Nephron (organoid): ENCODE measurements around the gene C7.

Experiments used
- H3K27ac Mint-ChIP-seq, 3 experiments: 2 replicates each; pipeline ENCODE4 v1.8.0; 2020; ENCODE audit warnings: mixed read lengths in 3 of 3, mild to moderate bottlenecking in 2 of 3, moderate library complexity in 1 of 3
- H3K27me3 Mint-ChIP-seq: 2 replicates; pipeline ENCODE4 v1.8.0; 2021; ENCODE audit warnings: low read depth, mild to moderate bottlenecking, moderate library complexity, mixed read lengths
- H3K36me3 Mint-ChIP-seq: 2 replicates; pipeline ENCODE4 v1.8.0; 2020; ENCODE audit warnings: low read depth, mixed read lengths
- H3K4me1 Mint-ChIP-seq: 2 replicates; pipeline ENCODE4 v1.8.0; 2020; ENCODE audit warnings: mixed read lengths
- H3K4me3 Mint-ChIP-seq, 3 experiments: 2 replicates each; pipeline ENCODE4 v1.8.0; 2020; ENCODE audit warnings: mild to moderate bottlenecking in 3 of 3, mixed read lengths in 3 of 3, moderate library complexity in 2 of 3
- H3K9me3 Mint-ChIP-seq: 2 replicates; pipeline ENCODE4 v1.8.0; 2020; ENCODE audit warnings: mixed read lengths
- CTCF ChIP-seq, 3 experiments: fragments of 200-600 bp; sonication (generic); IDR thresholded peaks; one replicate each; pipeline ENCODE4 v1.5.0; 2021; ENCODE audit warnings: antibody characterized with exemption in 3 of 3; ENCODE audit not compliant: unreplicated experiment in 3 of 3

Gene C7

GRCh38 chr5:40904205-40904993 is 4.9 kb upstream of the C7 start:
- Mint-ChIP-seq H3K4me1 (peaks cover 37% of the 10 kb centered on the region), H3K27ac (peak overlapping the region; percentile 83 to 94 (median 87)), H3K4me3 (peak overlapping the region in 1 of 3 experiments; percentile 28), H3K36me3 (no peaks in the 10 kb centered on the region), H3K9me3 (no peaks in the 10 kb centered on the region), H3K27me3 (no peaks in the 10 kb centered on the region)
- peak; percentile 91 to 95 (median 94) for TF ChIP-seq CTCF (IDR thresholded peaks at IDR 0.05; ENCODE audit: unreplicated experiment in 3 of 3)

- TF ChIP-seq CTCF (IDR thresholded peaks at IDR 0.05; ENCODE audit: unreplicated experiment in 3 of 3) = no peak
- Mint-ChIP-seq H3K4me3 (peak overlapping the region in 1 of 3 experiments; percentile 28), H3K27ac (peak overlapping the region; percentile 83 to 94 (median 87)), H3K27me3 (no peaks in the 10 kb centered on the region), H3K4me1 (peaks cover 42% of the 10 kb centered on the region), H3K36me3 (no peaks in the 10 kb centered on the region), H3K9me3 (no peaks in the 10 kb centered on the region)
Observed at GRCh38 chr5:40904994-40905306, 4.3 kb upstream of the C7 start.

DNA sequence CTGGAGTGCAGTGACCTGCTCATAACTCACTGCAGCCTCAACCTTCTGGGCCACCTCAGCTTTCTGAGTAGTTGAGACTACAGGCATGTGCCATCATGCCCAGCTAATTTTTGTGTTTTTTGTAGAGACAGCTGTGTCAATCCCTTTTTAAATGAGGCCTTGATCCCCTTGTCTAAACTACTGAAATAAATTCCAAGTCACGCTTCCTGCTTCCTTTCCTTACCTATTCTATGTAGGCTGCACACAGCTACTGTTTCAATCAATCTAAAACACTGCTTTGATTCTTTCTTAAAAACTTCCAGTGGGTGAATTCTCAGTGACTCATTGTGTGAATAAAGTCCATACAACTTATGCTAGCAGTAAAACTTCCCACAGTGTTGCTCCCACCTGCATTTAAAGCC is 2.9 kb upstream of the C7 start:
- H3K4me3 Mint-ChIP-seq = no peak overlapping the region
- TF ChIP-seq CTCF (IDR thresholded peaks at IDR 0.05; ENCODE audit: unreplicated experiment in 3 of 3) = no peak
- H3K27ac Mint-ChIP-seq = peak overlapping the region; percentile 22 to 49 (median 39)
- no peaks in the 10 kb centered on the region for H3K9me3 Mint-ChIP-seq
- no peaks in the 10 kb centered on the region for H3K27me3 Mint-ChIP-seq
- H3K36me3 Mint-ChIP-seq = peaks cover 3% of the 10 kb centered on the region
- H3K4me1 Mint-ChIP-seq = peaks cover 49% of the 10 kb centered on the region

DNA sequence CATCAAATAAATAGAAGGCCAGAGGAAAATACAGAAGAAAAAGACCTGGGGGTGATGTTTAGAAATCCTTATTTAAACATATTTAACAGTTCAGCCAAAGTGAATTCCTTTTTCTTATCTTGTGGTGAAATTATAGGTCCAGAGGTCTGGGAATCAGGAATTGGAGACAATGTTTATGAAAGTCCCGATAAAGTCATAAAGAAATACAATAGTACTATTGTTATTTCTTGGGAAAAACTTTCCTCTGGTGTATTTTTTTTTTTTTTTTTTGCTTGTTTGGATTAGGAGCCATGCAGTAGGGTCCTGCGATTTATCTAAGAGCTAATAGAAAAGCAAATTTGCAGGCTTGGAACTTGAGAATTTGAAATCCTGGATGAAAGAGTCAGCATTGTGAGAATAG is 426 bp downstream of the C7 start:
- Mint-ChIP-seq H3K27ac (peak overlapping the region; percentile 92 to 94 (median 92)), H3K4me3 (peak overlapping the region; percentile 76 to 85 (median 84)), H3K9me3 (no peaks in the 10 kb centered on the region), H3K4me1 (peaks cover 39% of the 10 kb centered on the region), H3K36me3 (peaks cover 4% of the 10 kb centered on the region), H3K27me3 (no peaks in the 10 kb centered on the region)
- no peak for TF ChIP-seq CTCF (IDR thresholded peaks at IDR 0.05; ENCODE audit: unreplicated experiment in 3 of 3)

- no peak for TF ChIP-seq CTCF (IDR thresholded peaks at IDR 0.05; ENCODE audit: unreplicated experiment in 3 of 3)
- Mint-ChIP-seq H3K27me3 (no peaks in the 10 kb centered on the region), H3K27ac (peak overlapping the region; percentile 29 to 77 (median 67))
Observed at GRCh38 chr5:40911266-40911665, 2.0 kb downstream of the C7 start.

GRCh38 chr5:40914835-40915234 is 5.5 kb downstream of the C7 start:
- H3K4me1 Mint-ChIP-seq = peaks cover 10% of the 10 kb centered on the region

More at GRCh38 chr5:40911266-40911665, 2.0 kb downstream of the C7 start:
- H3K36me3 Mint-ChIP-seq = peaks cover 4% of the 10 kb centered on the region
- peaks cover 28% of the 10 kb centered on the region for H3K4me1 Mint-ChIP-seq
- peak overlapping the region; percentile 66 to 89 (median 82) for H3K4me3 Mint-ChIP-seq
- H3K9me3 Mint-ChIP-seq = no peaks in the 10 kb centered on the region

More at GRCh38 chr5:40914835-40915234, 5.5 kb downstream of the C7 start:
- Mint-ChIP-seq H3K9me3 (peaks cover 14% of the 10 kb centered on the region), H3K27me3 (no peaks in the 10 kb centered on the region), H3K27ac (no peak overlapping the region), H3K36me3 (peaks cover 15% of the 10 kb centered on the region), H3K4me3 (no peak overlapping the region)
- TF ChIP-seq CTCF (IDR thresholded peaks at IDR 0.05; ENCODE audit: unreplicated experiment in 3 of 3) = no peak
